ENCODE data around the gene INPP5J. TPM values are rescaled to one million over a fixed set of nuclear protein-coding genes. Genes with fewer than 3 reads are reported as not detected.

Gene INPP5J
- total and polyA plus RNA-seq, 9 of the 15 experiments (the other 6 are each of a cell fraction or from before 2014, with no cell fraction given): 0.10 to 6.3 (median 4.8) TPM

DNA sequence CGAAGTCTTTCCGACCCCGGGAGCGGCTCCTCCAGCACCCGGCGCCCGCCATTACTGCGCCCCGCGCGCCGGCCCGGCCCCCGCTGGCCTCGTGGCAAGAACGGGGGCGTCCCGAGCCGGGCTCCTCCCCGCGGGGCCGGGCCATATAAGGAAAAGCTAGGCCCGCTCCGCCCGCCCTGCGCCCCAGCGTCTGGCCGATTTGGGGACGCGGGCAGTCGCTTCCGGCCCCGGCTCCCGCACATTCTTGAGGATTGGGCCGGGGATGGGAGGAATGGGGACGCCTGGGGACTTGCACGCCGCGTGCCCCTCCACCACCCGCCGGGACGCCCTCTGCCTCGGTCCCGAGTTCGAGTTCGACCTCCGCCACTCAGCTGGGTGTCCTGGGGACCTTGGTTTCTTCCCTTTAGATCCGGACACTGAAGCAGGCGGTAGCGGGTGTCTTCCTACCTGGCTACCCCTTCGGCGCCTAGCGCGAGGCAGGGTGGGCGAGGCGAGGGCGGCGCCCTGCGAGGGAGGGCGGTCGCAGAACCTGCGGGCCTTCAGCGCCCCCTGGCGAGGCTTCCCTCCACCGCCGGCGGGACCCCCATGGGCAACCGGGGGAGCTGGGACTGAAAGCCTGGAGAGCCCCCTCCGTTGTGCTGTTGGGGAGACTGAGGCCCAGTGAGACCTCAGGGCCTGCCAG, 37.8 kb upstream of the INPP5J start (continued):
- peak; percentile 47; the same call in 1 of the 2 replicates for TF ChIP-seq ZNF431 (CRISPR knock-in tag; IDR thresholded peaks at IDR 0.05)
- peak; percentile 9; the same call in 1 of the 2 replicates for TF ChIP-seq ESRRA (IDR thresholded peaks at IDR 0.05; ENCODE audit: borderline replicate concordance, low read depth)
- peak; percentile 99 for TF ChIP-seq ZBTB7A (IDR thresholded peaks at IDR 0.05; ENCODE audit: borderline replicate concordance, control insufficient read depth, low read depth, low read length)
- TF ChIP-seq ATF7 (IDR thresholded peaks at IDR 0.05): 0 out of 2 replicates have a peak, but pooled peaks have one; percentile 34
- TF ChIP-seq EGR1 (conservative IDR thresholded peaks at IDR 0.05): peak; percentile 48
- TF ChIP-seq SAFB2 (IDR thresholded peaks at IDR 0.05; ENCODE audit: borderline replicate concordance, low read depth, low read length, severe bottlenecking): no peak
- TF ChIP-seq, protein P1, sequence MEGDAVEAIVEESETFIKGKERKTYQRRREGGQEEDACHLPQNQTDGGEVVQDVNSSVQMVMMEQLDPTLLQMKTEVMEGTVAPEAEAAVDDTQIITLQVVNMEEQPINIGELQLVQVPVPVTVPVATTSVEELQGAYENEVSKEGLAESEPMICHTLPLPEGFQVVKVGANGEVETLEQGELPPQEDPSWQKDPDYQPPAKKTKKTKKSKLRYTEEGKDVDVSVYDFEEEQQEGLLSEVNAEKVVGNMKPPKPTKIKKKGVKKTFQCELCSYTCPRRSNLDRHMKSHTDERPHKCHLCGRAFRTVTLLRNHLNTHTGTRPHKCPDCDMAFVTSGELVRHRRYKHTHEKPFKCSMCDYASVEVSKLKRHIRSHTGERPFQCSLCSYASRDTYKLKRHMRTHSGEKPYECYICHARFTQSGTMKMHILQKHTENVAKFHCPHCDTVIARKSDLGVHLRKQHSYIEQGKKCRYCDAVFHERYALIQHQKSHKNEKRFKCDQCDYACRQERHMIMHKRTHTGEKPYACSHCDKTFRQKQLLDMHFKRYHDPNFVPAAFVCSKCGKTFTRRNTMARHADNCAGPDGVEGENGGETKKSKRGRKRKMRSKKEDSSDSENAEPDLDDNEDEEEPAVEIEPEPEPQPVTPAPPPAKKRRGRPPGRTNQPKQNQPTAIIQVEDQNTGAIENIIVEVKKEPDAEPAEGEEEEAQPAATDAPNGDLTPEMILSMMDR (IDR thresholded peaks at IDR 0.05 in 2 of 3, conservative IDR thresholded peaks at IDR 0.05 in 1 of 3; ENCODE audit: insufficient read depth in 2 of 3, low read depth in 1 of 3, low read length in 3 of 3): peak; percentile 70 to 79 (median 73)
- TF ChIP-seq CHD1 (IDR thresholded peaks at IDR 0.05; ENCODE audit: low read length): peak; percentile 53
- peak; percentile 19 to 68; a peak in 1 of 4 replicates for TF ChIP-seq NONO (IDR thresholded peaks at IDR 0.05; ENCODE audit: low read depth in 2 of 2, low read length in 1 of 2)
- peak; percentile 70; the same call in 1 of the 2 replicates for TF ChIP-seq GTF2E2 (tag; IDR thresholded peaks at IDR 0.05)
- TF ChIP-seq, protein P2, sequence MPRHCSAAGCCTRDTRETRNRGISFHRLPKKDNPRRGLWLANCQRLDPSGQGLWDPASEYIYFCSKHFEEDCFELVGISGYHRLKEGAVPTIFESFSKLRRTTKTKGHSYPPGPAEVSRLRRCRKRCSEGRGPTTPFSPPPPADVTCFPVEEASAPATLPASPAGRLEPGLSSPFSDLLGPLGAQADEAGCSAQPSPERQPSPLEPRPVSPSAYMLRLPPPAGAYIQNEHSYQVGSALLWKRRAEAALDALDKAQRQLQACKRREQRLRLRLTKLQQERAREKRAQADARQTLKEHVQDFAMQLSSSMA (CRISPR knock-in tag; IDR thresholded peaks at IDR 0.05): no peak
- no peak for TF ChIP-seq SOX6 (IDR thresholded peaks at IDR 0.05)
- peak; percentile 49; the same call in 1 of the 2 replicates for TF ChIP-seq CBX1 (IDR thresholded peaks at IDR 0.05; ENCODE audit: low read depth)
- peak; percentile 97 for TF ChIP-seq POLR2G (IDR thresholded peaks at IDR 0.05; ENCODE audit: low read depth, low read length)
- TF ChIP-seq NCOR1 (IDR thresholded peaks at IDR 0.05): no peak
- no peak for TF ChIP-seq TCFL5 (CRISPR knock-in tag; conservative IDR thresholded peaks at IDR 0.05)
- no peak for TF ChIP-seq ZZZ3 (IDR thresholded peaks at IDR 0.05)
- TF ChIP-seq FOSL1 (tag; conservative IDR thresholded peaks at IDR 0.05): 0 out of 2 replicates have a peak, but pooled peaks have one; percentile 15
- TF ChIP-seq SMC3 (conservative IDR thresholded peaks at IDR 0.05; ENCODE audit: insufficient read depth, low read depth, low read length): peak; percentile 60
- TF ChIP-seq CTBP1 (IDR thresholded peaks at IDR 0.05; ENCODE audit: borderline replicate concordance): peak; percentile 22; the same call in 1 of the 2 replicates
- TF ChIP-seq, protein P3, sequence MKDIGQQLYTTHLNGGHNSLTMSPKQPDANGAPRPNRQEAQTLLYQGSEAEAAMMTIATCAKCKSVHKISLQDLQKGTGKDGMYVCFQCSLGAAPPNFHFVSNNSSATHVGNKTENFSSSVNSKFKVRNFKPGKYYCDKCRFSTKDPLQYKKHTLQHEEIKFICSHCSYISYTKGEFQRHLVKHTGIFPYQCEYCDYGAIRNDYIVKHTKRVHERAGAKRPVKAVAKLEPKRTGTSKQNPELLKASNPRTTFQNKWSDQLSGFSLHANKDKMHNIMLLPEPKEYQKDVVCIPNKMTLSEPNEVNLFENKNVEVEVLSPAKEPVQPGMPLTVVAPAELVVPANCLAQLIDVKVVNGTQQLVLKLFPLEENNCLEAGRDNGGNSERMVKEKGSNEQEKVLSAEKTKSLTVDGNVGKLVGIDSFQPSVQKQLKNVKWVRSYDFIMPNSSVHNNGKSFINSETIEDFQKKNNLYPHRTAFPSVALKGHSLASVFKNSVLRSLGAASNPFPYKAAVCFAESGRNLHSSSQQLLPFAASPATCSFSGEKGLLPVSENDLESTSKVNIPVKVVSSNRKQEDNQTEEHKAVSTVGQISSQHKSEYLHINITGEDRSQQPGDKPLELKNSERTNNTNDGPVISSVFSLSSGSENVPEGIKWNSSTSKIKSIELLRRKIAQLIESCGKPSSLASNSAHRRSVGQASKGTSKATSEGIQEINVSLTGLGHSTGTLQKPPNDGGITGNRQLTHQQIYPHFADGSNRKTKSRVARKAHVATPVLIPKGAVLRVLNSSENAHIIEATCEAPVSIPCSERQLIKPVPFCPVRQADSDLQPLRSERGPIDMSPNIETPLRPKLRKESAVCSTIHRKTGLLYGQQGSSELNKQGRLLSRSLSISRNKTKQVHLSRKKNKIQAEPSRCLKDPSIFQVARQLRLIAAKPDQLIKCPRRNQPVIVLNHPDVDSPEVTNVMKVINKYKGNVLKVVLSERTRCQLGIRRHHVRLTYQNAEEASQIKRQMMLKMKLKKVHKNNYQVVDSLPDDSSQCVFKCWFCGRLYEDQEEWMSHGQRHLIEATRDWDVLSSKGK (CRISPR knock-in tag; IDR thresholded peaks at IDR 0.05): no peak
- no peak for TF ChIP-seq YBX1 (IDR thresholded peaks at IDR 0.05)
- no peak for TF ChIP-seq RBM39 (optimal IDR thresholded peaks at IDR 0.05; ENCODE audit: low read depth, low read length)
- TF ChIP-seq KLF16 (IDR thresholded peaks at IDR 0.05): no peak
